GM18873 (cell line): ENCODE measurements around the gene SH3PXD2A.

Source experiments
- ATAC-seq: cut with Tn5 transposase; IDR thresholded peaks from one replicate; pipeline ENCODE4 v1.9.1; 2021; ENCODE audit warnings: mild to moderate bottlenecking, moderate library complexity, moderate number of reproducible peaks; ENCODE audit not compliant: unreplicated experiment, low FRiP score

The SH3PXD2A gene

GRCh38 chr10:103877861-103878260 is 22.5 kb upstream of the SH3PXD2A start:
- ATAC-seq, result no peak

DNA sequence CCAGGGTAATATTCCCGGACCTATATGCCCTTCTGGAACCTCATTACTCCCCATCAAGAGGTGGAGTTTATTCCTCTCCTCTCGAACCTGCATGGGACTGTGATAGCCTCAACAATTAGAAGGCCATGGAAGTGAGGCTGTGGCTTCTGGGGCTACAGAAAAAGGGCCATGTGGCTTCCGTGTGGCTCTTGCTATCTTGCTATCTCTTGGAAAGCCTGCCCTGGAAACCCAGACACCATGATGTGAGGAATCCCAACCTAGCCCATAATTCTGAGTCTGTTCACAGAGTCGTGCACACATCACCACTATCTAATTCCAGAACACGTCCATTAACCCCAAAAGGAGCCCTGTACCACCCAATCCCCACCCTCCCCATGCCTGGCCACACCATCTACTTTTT is 20.8 kb upstream of the SH3PXD2A start:
- no peak for ATAC-seq

DNA sequence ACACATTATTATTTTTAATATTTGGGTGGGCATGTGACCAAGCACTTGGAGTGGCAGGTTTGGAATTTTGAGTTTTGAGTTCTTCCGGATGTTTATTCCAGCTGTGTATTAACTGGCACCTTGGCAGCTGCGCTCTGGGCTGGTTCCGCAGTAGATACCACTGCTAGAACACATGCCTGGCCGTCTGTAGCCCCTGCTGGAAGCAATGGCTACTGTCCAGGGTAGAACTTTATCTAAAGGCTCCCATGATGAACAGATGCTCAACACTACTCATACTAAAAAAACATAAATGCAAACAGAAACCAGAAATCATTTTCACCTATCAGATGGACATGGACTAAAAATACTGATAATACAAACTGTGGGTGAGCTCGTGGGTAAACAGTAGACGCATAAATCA is 19.4 kb upstream of the SH3PXD2A start:
- no peak for ATAC-seq

DNA sequence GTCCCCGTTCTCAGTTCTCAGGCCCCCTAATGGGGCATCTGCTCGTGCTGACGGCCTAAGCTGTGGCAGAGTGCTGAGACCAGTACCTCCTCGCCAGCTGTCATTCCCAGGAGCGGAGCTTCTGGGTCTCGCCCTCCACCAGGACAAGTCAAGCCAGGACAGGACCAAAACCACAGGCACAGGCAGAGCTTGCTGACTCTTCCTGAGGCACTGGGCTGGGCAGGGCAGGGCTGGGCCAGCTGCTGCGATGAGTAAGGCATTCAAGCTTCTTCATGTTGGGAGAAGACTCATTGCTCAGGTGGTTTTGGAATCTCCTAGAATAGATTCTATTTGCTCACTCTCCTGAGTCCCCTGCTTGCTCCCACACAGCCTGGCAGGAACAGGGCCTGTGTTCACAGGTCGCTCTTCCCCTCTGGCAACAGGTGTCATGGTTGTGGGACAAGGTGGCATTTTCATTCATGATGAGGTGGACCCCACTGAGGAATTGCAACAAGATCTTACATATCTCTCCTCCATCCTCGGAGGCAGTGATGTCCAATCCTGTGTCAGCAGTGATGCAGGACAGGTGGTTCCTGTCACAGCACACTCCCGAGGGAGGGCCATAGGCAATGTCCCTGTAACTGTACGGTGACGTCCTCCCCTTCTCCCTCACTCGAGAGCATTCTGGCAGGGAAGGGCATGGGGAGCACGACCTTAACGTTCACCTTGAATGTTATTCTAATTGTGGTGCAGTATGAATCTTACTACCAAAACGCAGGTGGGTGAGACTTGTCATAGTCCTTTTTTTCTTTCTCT is 17.0 kb upstream of the SH3PXD2A start:
- no peak for ATAC-seq

GRCh38 chr10:103871006-103871405 is 15.6 kb upstream of the SH3PXD2A start:
- ATAC-seq, result no peak

DNA sequence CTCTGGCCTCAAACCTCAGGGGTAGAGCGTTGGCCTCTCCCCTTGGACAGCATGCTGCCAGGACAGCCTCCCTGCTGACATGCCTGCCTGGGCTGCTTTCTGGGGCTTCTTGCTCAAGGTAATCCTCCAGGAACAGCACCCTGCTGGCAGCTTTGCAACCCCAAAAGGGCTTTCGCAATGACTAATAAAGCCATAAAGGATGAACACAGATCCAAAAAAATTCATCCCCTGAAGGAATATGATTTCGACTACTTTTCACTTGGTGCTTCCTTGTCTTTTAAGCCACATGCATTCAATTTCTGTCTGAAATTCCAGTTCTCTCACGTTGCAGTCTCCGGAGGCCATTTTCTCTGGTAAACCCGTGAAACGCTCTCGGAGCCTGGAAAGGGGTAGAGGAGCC is 15.1 kb upstream of the SH3PXD2A start:
- no peak for ATAC-seq

- no peak for ATAC-seq
Observed at GRCh38 chr10:103869336-103869735, 14.0 kb upstream of the SH3PXD2A start.

GRCh38 chr10:103868200-103868599 is 12.8 kb upstream of the SH3PXD2A start:
- ATAC-seq, result no peak

GRCh38 chr10:103861505-103861904 is 6.1 kb upstream of the SH3PXD2A start:
- no peak for ATAC-seq

GRCh38 chr10:103859161-103860086 is 4.0 kb upstream of the SH3PXD2A start:
- no peak for ATAC-seq

DNA sequence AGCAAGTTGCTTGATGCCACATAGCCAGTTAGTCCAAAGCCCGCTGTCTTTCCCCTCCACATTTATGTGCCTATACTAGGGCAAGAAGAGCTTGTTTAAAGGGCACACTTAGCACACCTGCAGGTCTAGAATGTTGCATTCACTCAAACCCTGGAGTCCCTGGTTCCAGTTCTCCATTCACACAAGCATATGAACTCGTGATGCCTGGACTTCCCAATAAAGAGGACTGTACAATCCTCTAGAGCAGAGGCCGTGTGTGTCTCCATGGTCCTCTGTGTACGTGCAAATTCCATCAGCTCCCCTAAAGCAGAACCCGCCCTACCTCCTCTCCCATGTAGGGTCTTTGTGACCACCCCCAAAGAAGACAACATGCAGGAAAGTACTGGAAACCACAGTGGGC is 3.0 kb upstream of the SH3PXD2A start:
- ATAC-seq, result no peak

- no peak for ATAC-seq
Observed at GRCh38 chr10:103856797-103857170, 1.4 kb upstream of the SH3PXD2A start.

DNA sequence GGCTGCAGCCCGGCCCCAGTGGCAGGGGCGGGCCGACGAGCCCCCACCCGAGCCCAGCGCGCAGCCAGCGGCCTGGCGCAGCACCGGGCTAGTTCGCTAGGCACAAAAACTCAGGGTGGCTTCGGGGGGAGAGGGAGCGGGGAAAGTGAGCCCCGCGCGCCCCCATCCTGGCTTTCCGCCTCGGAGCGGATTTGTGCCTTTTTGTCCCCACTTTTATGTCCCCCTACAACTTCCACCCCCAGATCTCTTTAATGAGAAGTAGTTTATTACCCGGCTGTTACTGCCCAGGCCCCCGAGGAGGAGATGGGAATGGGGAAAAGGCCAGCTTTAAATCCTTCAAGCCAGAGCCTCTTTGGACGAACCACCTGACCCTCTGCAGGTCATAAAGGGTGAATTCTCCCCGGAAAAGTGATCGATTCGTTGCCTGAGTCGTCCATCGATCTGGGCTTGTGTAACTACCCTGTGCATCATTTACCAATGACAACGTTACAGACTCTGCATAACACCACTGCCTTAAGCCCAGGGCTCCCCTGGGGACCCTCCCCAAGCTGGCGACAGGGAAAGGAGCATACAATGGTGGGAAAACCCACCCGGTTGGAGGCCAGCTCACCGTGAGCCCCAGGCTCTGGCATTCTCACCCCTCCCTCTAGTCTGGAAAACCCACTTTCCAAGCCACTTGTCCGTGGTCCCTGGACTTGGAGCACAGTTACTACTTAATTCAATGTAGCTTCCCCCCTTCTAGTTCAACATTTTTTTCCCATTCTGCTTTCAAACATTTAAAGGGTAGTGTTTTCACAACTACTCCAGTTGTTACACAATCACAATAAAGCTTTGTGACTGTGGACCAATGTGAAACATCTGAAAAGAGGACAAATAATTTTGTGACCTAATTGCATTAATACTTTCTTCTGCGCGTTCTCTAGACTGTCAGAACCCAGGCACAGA is 748 bp upstream of the SH3PXD2A start:
- ATAC-seq, result no peak

DNA sequence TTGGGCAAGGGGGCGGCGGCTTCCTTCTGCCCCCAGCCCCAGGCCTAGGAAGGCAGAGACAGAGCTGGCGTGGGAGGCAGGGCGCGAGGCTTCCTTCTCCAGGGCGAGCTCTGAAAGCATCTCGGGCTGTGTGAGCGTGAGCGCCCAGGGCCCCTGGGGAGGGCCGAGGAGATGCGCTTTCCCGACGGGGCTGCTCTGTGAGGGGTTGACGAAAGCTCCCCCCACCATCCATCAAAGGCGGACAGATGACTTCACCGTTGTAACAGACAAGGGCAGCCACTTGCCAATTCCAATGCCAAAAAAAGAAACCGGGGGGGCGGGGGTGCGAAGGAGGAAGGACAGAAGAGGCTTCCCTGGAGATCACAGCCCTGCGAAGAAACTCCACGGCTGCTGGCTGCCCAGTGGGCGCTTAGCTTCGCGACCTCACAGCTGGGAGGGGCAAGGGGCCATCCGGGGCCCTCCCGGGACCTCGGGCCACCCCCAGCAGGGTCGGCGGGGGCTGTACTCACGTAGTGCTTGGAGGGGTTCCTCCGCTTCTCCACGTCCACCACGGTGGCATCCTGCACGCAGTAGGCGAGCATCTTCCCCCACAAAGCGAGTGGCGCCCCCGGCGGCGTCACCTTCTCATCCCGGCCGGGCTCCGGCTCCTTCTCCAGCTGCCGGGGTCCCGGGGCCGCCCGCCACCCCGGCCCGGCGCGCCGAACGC is 537 bp downstream of the SH3PXD2A start:
- no peak for ATAC-seq

DNA sequence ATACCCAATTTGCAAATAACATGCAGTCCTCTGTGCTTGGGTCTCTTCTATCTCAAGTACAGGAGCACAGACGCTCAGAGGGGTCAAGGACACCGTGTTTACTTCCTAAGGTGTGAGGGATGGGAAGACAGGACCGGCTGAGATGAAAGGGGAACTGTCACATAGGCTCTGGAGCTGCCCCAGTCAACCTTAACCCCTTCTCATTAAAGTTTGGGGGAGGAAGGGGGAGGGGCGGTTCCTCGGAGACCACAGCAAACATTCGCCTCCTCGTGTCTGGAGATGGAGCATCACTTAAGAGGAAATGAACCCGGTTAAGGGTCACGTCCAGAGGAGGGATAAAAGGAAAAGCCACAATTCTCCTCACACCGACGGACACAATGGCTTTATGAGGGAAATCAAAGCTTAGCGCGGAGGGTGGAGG is 1.1 kb downstream of the SH3PXD2A start:
- no peak for ATAC-seq

GRCh38 chr10:103853428-103854264 is 1.7 kb downstream of the SH3PXD2A start:
- ATAC-seq, result no peak

DNA sequence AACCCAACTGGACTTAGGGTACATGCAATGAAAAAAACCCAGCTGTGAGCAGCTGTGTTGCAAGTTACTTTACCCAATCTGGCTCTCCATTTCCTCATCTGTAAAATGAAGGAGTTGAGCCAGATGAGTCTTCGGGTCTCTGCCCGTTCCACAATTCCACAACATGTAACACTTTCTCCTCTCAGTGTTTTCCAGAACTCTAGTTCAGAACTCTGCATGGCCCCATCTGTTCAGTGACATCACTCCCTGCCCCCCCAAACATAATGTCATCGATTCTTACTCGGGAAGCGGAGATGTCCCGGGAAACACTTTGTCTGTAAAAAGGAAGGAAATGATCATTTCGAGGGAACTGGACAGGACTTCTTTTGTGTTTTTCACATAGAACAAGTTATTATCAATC is 2.5 kb downstream of the SH3PXD2A start:
- ATAC-seq, result no peak

- ATAC-seq, result no peak
Observed at GRCh38 chr10:103852189-103852711, 3.1 kb downstream of the SH3PXD2A start.

GRCh38 chr10:103851261-103851660 is 4.1 kb downstream of the SH3PXD2A start:
- ATAC-seq, result no peak
